Dedifferentiated amniotic fluid mesenchymal stem cell (primary cell): ENCODE measurements around the gene SLC16A8.
"Not testable (repeated sequence)": the region's sequence is repeated elsewhere in the genome, so short reads cannot be mapped to it uniquely, and the experiment has no call there.

Experiments
- DNase-seq: peaks from one replicate; pipeline ENCODE4 v3.0.0-alpha.2; 2016; ENCODE audit errors: extremely low spot score

SLC16A8 gene

DNA sequence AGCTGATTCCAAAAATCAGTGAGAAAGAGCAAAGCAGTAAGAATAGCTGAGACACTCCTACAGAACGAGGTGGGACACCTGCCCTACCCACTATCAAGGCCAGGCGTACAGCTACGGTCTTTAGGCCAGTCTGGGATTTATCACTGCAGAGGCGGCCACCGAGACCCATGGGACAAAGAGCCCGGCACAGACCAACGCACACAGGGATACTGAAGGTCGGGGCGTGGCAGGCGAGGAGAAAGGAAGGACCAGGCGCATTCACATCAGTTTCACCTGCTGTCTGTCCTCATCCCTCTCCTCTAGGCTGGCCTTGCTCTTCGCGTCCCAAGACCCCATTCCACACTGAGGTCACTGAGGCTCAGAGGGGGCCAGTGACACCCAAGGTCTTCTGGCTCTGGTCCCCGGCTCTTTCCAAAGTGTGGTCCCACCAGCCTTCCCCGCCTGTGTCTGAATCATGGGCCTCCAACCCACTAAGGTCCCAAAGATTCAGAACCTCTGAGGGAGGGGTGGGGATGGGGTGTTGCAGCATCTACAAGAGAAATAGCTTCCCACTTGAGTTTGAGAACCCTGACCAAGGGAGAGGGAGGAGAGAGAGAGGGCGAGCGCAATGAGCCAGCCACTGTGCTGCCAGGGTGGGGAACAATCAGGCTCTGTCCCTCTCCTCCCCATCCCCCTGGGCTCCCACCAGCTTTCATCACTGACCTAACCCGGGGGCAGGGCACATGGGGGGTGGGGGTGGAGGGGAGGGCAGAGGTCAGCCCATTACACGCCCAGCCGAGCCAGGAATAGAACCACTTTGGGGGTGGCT lies 34.0 kb downstream of the SLC16A8 start:
- no peak for DNase-seq

DNA sequence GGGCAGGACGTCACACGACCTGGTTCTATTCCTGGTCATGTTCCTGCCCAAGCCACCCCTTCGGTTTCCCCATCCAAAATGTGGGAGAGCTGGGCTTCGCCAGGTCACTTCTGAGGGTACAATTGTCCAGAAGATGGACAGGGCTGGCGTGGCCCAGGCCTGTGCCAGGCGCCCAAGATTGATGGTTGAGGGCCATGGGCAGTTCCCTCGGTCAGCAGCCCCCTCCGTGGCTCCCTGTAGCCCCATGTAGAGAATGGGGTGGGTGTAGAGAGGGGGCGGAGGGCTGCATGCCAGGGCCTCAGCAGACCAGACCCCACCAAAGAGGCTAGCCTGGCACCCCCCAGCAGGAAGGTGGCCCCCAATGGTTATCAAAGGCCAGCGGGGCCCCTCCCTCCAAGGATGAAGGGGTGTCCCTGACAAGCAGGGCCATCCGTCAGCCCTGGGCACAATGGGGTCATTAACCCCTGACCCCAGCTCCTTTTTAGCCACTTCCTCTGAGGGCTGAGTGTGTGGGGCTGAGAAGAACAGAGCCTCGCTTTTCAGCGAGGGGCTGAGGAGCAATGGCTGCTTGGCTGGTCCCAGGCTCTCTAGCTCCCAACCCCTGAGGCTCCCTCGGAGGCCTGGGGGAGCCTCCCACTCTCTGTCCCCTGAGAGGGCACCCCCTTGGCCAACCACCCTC lies 37.8 kb downstream of the SLC16A8 start:
- DNase-seq, result no peak

DNA sequence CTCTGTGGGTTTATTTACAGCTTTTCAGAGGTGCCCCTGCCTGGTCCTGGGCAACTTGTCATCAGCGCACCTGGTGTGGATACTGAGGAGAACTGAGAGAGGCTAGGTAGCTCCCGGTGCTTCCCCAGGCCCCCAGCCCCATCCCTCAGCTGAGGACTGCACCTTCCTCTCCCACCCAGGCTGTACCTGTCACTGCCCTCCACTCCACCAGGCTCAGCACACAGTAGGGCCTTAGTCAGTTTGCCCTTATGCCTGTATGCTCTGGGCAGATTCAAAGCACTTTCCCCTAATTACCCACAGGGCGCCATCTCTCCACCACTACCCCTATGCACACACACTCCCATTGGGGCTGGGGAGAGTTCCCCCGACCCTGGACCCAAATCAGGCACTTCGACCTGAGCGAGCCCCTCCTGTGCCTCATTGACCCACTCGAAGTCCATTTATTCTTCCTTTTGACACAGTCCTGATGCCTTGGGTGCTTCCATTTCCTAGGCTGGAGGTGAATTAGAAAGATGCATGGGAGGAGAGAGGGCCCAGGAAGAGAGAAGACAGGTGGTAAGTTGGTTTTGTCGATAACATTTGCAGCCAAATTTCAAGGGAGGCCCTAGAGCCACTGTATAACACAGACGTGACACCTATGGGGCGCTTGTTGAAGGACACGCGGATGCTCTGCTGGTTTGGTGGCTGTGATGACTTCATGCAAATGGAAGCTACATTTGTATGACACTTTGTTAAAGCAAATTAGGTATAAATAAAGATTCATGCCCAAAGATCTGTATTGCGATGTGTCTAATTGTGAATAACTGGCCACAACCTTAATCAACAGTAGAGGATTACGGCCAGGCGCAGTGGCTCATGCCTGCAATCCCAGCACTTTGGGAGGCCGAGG lies 40.6 kb downstream of the SLC16A8 start:
- DNase-seq, result no peak

DNA sequence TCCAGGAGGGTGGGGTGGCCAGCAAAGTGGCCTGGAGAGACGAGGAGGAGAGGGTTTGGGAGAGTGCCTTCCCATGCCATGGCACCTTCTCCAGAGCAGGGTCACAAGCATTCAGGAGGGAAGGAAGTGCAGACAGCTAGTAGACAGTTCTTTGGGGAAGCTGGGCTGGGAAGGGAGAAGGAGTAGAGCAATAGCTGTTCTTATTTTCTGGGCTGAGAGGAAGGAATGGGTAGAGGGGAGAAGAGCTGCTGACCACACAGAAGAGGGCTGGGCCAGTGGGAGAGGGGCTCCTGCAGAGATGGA lies 41.5 kb downstream of the SLC16A8 start:
- DNase-seq, result no peak

- no peak for DNase-seq
Measured at GRCh38 chr22:38041760-38042487, 42.1 kb downstream of the SLC16A8 start.

DNA sequence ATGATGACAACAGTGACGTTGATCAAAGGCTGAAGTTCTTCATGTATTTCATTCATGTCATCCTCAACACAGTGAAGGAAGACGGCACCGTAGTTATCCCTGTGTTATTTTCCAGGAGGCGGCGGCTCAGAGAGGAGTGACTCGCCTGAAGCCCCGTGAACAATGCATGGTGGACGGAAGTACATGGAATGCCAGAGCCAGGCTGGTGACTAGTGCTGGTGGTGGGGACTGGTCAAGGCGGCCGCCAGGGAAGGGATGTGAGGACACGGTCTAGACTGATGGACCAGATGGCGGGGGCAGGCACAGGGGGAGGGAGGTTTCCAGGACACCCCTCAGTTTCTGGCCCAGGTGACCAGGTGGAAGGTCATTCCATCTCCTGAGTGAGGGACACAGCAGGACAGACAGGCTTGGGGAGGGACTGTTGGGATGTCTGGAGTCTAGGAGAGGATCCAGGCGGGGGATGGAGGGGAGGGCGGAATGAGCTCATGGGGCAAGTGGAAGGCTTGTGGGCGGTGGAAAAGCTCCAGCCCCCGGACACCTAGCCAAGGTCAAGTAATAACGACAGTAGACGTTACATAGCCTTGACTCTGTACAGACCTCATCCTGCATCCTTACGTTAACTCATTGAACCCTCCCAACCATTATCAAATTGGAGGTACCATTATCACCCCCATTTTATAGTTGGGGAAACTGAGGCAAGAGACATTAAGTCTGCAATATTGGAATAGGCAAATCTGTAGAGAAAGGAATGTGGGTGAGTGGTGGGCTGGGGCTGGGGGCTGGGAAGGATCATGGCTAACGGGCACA lies 42.8 kb downstream of the SLC16A8 start:
- DNase-seq, result no peak

DNA sequence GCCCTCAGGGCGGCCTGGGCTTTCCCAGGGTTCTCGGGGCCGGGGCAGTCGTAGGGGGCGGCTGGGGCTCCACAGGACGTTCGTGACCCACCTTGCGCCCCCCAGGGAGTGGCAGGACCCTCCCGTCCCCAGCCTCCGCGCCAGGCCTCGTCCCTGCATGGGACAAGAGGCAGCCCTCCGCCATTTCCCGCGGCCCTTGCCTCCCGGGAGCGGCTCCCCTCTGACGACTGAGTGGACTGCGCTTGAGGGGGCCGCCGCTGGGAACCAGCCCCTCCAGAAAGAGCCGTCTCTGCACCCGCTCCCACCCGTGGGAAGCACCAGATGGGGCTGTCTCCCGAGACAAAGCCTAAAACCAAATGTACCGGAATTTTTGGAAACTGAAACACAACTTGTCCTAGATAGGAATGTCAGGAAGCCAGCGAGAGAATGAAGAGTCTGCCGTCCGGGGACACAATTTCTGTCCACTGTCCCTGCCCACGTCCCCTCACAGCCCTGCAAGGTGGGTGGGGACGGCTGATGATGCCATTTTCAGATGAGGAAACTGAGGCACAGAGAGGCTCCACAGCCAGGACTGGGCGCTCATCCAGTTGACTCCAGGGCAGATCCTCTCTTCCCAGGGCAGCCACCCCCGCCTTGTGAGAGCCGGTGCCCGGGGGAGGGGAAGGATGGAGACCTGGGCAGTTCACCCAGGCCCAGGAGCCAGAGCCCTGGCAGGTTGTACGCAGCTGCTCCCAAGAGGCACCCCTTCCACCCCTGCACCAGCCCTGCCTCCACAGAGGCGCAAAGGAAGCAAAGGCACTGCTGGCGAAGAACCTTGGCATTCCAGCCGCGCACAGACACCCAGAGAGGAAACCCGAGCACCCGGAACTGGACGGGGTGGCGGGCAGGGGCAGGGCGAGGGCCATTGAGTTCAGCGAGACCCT lies 44.8 kb downstream of the SLC16A8 start:
- DNase-seq, result no peak

- DNase-seq, result no peak
Measured at GRCh38 chr22:38038426-38038825, 45.6 kb downstream of the SLC16A8 start.

- DNase-seq, result not testable (repeated sequence)
Measured at GRCh38 chr22:38037367-38038150, 46.4 kb downstream of the SLC16A8 start.

DNA sequence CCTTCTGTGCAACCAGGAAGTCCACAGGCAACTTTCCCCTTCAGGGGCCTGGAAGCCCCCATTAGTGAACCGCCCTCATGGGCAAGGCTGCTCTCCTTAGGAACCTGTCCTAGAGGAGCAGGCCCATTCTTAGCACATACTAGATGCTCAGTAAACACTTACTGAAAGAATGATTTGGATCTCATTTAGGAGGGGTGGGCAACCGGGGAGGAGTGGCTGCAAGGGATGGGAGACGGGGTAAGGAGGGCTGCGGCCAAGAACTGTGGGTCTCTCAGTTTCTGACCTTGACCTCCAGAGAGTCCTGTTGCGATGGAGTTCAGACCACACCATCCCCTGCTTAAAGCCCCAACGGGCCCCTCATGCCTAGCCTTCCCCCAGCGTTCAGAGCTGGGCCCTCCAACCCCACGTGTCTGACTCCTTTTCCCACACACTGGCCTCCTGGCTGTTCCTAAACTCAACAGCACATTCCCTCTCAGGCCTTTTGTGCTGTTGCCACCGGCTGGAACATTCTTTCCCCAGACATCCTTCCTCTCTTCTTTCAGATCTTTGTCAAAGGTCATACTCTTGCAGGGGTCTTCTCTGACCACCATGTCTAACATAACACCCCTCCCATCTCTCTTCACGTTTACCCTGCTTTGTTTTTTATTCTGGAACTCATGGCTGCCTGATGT lies 47.5 kb downstream of the SLC16A8 start:
- no peak for DNase-seq

- DNase-seq, result no peak
Measured at GRCh38 chr22:38035530-38035885, 48.5 kb downstream of the SLC16A8 start.

DNA sequence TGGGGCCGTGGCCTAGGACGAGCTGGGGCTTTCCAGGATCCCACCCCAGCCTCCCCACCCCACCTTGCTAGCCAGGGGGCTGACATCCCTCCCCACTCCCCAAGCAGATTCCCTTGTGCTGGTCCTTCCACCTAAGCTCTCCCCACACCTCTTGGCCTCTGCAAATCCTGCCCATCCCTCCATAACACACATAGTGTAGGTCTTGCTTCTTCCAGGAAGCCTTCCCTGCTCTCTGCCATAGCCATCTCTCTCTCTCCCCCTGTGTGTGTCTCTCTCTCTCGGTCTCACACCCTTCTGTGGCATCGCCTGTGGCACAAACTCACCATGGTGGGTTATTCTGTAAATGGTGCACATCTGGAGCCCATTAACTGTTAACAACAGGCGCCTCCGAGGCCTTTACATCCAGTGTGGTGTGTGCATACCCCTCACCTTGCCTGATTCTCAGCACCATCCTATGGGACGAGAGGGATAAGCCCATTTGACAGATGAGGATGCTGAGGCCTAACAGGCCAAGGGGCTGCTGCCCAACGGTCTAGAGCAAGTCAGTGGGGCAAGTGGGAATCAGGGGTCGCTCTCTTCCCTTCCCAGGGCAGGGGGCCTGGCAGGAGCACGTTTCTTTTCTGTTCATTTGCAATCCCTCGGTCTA lies 49.0 kb downstream of the SLC16A8 start:
- no peak for DNase-seq

- DNase-seq, result peak; percentile 35
Measured at GRCh38 chr22:38034278-38034882, 49.6 kb downstream of the SLC16A8 start.

- DNase-seq, result no peak
Measured at GRCh38 chr22:38033522-38034277, 50.3 kb downstream of the SLC16A8 start.

DNA sequence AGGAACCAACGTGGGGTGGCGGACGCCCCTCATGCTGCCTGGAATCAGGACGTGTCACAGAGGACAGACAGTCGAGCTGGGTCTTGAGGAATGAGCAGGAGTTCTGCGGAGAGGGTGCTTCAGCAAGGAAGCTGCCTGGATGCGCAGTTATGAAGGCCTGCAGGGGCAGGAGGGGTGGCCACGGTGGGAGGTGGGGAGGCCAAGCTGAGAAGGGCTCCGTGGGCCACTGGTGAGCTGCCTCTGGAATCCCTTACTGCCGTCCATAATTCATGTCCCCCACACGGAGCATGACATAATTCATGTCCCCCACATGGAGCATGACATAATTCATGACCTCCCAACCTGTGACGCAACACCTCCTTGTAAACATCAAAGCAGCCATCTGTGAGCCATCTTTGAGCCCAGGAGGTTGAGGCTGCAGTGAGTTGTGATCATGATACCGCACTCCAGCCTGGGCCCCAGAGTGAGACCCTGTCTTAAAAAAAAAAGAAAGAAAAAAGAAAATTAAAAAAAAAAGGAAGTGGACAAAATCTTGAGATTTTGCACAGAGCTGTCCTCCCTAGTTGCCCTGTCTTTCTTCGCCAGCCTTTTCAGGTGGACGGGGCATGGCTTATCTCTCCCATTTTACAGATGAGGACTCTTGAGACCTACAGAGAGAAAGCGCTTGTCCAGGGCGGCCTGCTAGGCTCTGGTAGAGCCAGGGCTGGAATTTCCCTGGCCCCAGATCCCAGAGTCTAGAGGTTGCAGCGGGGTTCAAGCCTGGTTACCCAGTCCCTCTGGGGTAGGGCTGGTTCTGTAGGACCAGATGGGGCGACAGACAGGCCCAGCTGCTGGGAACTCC lies 51.1 kb downstream of the SLC16A8 start:
- DNase-seq, result no peak

DNA sequence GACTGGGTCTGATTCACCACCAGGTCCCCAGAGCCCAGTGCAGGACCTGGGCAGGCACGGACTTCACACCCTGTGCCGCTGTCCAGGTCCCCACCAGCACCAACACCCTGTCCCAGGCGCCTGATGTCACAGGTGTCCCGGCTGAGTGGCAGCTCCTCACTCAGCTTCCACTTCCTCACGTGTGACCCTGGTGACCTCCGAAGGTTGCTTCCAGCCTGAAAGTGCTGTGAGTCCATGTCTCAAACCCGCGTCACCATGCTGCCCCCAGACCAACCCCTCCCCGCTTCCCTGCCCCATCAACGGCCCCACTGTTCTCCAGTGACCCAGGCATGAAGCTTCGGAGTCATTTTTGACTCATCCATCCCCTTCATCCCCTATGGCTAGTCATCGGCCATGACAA lies 52.5 kb downstream of the SLC16A8 start:
- DNase-seq, result no peak
